A549 (cell line): ENCODE measurements around the gene EFEMP2. TPM values are rescaled to one million over a fixed set of nuclear protein-coding genes. Genes with fewer than 3 reads are reported as not detected.

Experiments used
- ATAC-seq, 2 experiments: fragments of 200-7000 bp in 1 of 2; fragments of >200 bp in 1 of 2; cut with Nextera tagmentation in 1 of 2; cut with Tn5 transposase in 1 of 2; 3 replicates each; pipeline versions ENCODE4 v1.8.0 to v1.9.1; 2018 to 2020; ENCODE audit warnings: mild to moderate bottlenecking in 1 of 2, moderate library complexity in 1 of 2
- CTCF ChIA-PET: fragments of 300-600 bp; sonication (Branson Sonifier 250); formaldehyde crosslinking; extraction: SDS; loops from one replicate; lab custom pipeline; 2021; ENCODE audit warnings: antibody characterized with exemption, inconsistent platforms; lab: Yijun Ruan, JAX
- POLR2A ChIA-PET: fragments of 350-600 bp; formaldehyde crosslinking; extraction: SDS; loops from one replicate; lab custom pipeline; 2021; ENCODE audit warnings: antibody characterized with exemption, inconsistent platforms; lab: Yijun Ruan, JAX
- DNase-seq, 2 experiments: peaks; one replicate each; pipeline versions ENCODE4 v3.0.0 to v3.0.0-alpha.2; 2011 to 2016; ENCODE audit warnings: low read depth in 1 of 2, low spot score in 1 of 2
- FAIRE-seq: peaks from 2 replicates; lab custom pipeline; 2011; peaks lifted over from hg19 to GRCh38; lab: Jason Lieb, UNC
- H3K27ac ChIP-seq, 2 experiments: fragments of >200 bp; sonication (Bioruptor Twin); formaldehyde crosslinking; 3 replicates each; pipeline ENCODE4 v1.5.1; 2016 to 2017
- H3K4me1 ChIP-seq: fragments of >200 bp; sonication (Bioruptor Twin); formaldehyde crosslinking; 3 replicates; pipeline ENCODE4 v1.6.1; 2016
- H3K4me2 ChIP-seq: fragments of >200 bp; sonication (Bioruptor Twin); formaldehyde crosslinking; 3 replicates; pipeline ENCODE4 v1.6.1; 2016
- H3K4me3 ChIP-seq: fragments of >200 bp; sonication (Bioruptor Twin); formaldehyde crosslinking; 3 replicates; pipeline ENCODE4 v1.5.1; 2016
- H3K9me3 ChIP-seq: fragments of >200 bp; sonication (Bioruptor Twin); formaldehyde crosslinking; 3 replicates; pipeline ENCODE4 v1.6.1; 2016
- CBX2 ChIP-seq: fragments of 200-600 bp; sonication (generic); IDR thresholded peaks from 2 replicates; pipeline ENCODE4 v1.6.1; 2016; ENCODE audit warnings: low read depth, mild to moderate bottlenecking, borderline replicate concordance
- CEBPB ChIP-seq, 2 experiments: fragments of >200 bp in 1 of 2; sonication (Bioruptor Twin) in 1 of 2; formaldehyde crosslinking in 1 of 2; IDR thresholded peaks; 2 replicates each; pipeline ENCODE4 v1.6.1; 2012 to 2016
- CHD2 ChIP-seq: fragments of 150-350 bp; IDR thresholded peaks from 2 replicates; pipeline ENCODE4 v1.6.1; 2014; ENCODE audit warnings: low read length; ENCODE audit not compliant: partially characterized antibody
- CHD4 ChIP-seq: fragments of 200-600 bp; sonication (generic); IDR thresholded peaks from 2 replicates; pipeline ENCODE4 v1.6.1; 2016; ENCODE audit warnings: antibody characterized with exemption, mild to moderate bottlenecking, borderline replicate concordance
- EHMT2 ChIP-seq: fragments of 200-600 bp; sonication (generic); IDR thresholded peaks from 2 replicates; pipeline ENCODE4 v1.6.1; 2016; ENCODE audit warnings: antibody characterized with exemption, low read depth, mild to moderate bottlenecking, moderate library complexity
- ESRRA ChIP-seq: fragments of 150-350 bp; IDR thresholded peaks from 2 replicates; pipeline ENCODE4 v1.6.1; 2014; ENCODE audit warnings: mild to moderate bottlenecking, low read length, borderline replicate concordance
- FOXS1 ChIP-seq: fragments of 250-450 bp; sonication (Bioruptor Pico); IDR thresholded peaks from 2 replicates; pipeline ENCODE4 v1.5.0; 2020; ENCODE audit warnings: mild to moderate bottlenecking, moderate library complexity
- HOXB5 ChIP-seq: fragments of 250-450 bp; sonication (Bioruptor Pico); IDR thresholded peaks from 2 replicates; pipeline ENCODE4 v1.5.0; 2020; ENCODE audit warnings: mild to moderate bottlenecking, moderate library complexity
- JUN ChIP-seq, 2 experiments: fragments of >200 bp; sonication (Bioruptor Twin); formaldehyde crosslinking; IDR thresholded peaks; 2 replicates in 1 of 2; 3 replicates in 1 of 2; pipeline ENCODE4 v1.6.1; 2016 to 2017
- KDM1A ChIP-seq: fragments of 200-600 bp; sonication (generic); IDR thresholded peaks from 2 replicates; pipeline ENCODE4 v1.6.1; 2016; ENCODE audit warnings: low read depth, mild to moderate bottlenecking
- MAFK ChIP-seq: fragments of 450-650 bp; IDR thresholded peaks from 2 replicates; pipeline ENCODE4 v1.6.1; 2014; ENCODE audit not compliant: partially characterized antibody
- MYC ChIP-seq: IDR thresholded peaks from 2 replicates; pipeline ENCODE4 v1.6.1; 2012; ENCODE audit warnings: mild to moderate bottlenecking, inconsistent platforms, low read length, improper control_type of control experiment, borderline replicate concordance
- NPAS2 ChIP-seq: fragments of 250-450 bp; sonication (Bioruptor Pico); IDR thresholded peaks from 2 replicates; pipeline ENCODE4 v1.8.0; 2022; ENCODE audit warnings: mild to moderate bottlenecking, moderate library complexity, borderline replicate concordance
- NR3C1 ChIP-seq: fragments of >200 bp; sonication (Bioruptor Twin); formaldehyde crosslinking; IDR thresholded peaks from 3 replicates; pipeline ENCODE4 v1.6.1; 2017
- RAD21 ChIP-seq, 2 experiments: fragments of >200 bp in 1 of 2; sonication (Bioruptor Twin) in 1 of 2; formaldehyde crosslinking in 1 of 2; IDR thresholded peaks in 1 of 2; conservative IDR thresholded peaks in 1 of 2; 2 replicates in 1 of 2; 3 replicates in 1 of 2; pipeline ENCODE4 v1.6.1; 2012 to 2018; ENCODE audit warnings: inconsistent platforms in 1 of 2
- RARB ChIP-seq: fragments of 250-450 bp; sonication (Bioruptor Pico); IDR thresholded peaks from 2 replicates; pipeline ENCODE4 v1.8.0; 2021; ENCODE audit warnings: mild to moderate bottlenecking, moderate library complexity
- RCOR1 ChIP-seq: fragments of 150-350 bp; IDR thresholded peaks from 2 replicates; pipeline ENCODE4 v1.6.1; 2014; ENCODE audit warnings: antibody characterized with exemption, low read length, low read depth
- RFX5 ChIP-seq: fragments of 450-650 bp; IDR thresholded peaks from 2 replicates; pipeline ENCODE4 v1.7.1; 2014; ENCODE audit warnings: antibody characterized with exemption, mild to moderate bottlenecking, moderate library complexity
- RNF2 ChIP-seq: fragments of 200-600 bp; sonication (generic); IDR thresholded peaks from 2 replicates; pipeline ENCODE4 v1.6.1; 2016; ENCODE audit warnings: low read depth, mild to moderate bottlenecking, antibody characterized with exemption, moderate library complexity, borderline replicate concordance
- ZNF302 ChIP-seq: fragments of 250-450 bp; sonication (Bioruptor Pico); IDR thresholded peaks from 2 replicates; pipeline ENCODE4 v1.9.0; 2021; ENCODE audit warnings: inconsistent platforms, mild to moderate bottlenecking, moderate library complexity
- ZSCAN20 ChIP-seq: fragments of 250-450 bp; sonication (Bioruptor Pico); IDR thresholded peaks from 2 replicates; pipeline ENCODE4 v1.8.0; 2022; ENCODE audit warnings: mild to moderate bottlenecking, moderate library complexity
- WGBS: methylation state at CpG from one replicate; pipeline ENCODE4 v1.1.6; 2017; ENCODE audit errors: missing lambda C conversion rate; 5-methylcytosine and 5-hydroxymethylcytosine counted together
- polyA plus RNA-seq, 4 experiments: library from polyadenylated mRNA; depleted of rRNA in 3 of 4; stranded (reverse); fragments of >200 nt; fragmentation: RNase III in 1 of 4; extraction: RNeasy Plus Mini Kit Qiagen cat#74134 plus additional on column Dnase treatment in 1 of 4; gene quantifications; 2 replicates in 3 of 4; 3 replicates in 1 of 4; pipeline ENCODE4 v1.2.3, GENCODE V29; 2011 to 2017
- TF ChIP-seq, protein P1 (sequence below): IDR thresholded peaks from 2 replicates; pipeline ENCODE4 v1.6.1; 2012
- TF ChIP-seq, protein P2 (sequence below): fragments of 250-450 bp; sonication (Bioruptor Pico); IDR thresholded peaks from 2 replicates; pipeline ENCODE4 v1.5.0; 2021; ENCODE audit warnings: mild to moderate bottlenecking, moderate library complexity, borderline replicate concordance
- TF ChIP-seq, protein P3 (sequence below): fragments of 200-600 bp; sonication (generic); IDR thresholded peaks from 2 replicates; pipeline ENCODE4 v1.6.1; 2016; ENCODE audit warnings: antibody characterized with exemption, mild to moderate bottlenecking, moderate library complexity
- TF ChIP-seq, protein P4 (sequence below): IDR thresholded peaks from 2 replicates; pipeline ENCODE4 v1.6.1; 2012; ENCODE audit warnings: low read depth, borderline replicate concordance
- TF ChIP-seq, protein P5 (sequence below): fragments of >200 bp; sonication (Bioruptor Twin); formaldehyde crosslinking; IDR thresholded peaks from 3 replicates; pipeline ENCODE4 v1.6.1; 2016
- TF ChIP-seq, protein P6 (sequence below): fragments of 450-650 bp; IDR thresholded peaks from 2 replicates; pipeline ENCODE4 v1.6.1; 2014; ENCODE audit warnings: antibody characterized with exemption

EFEMP2 gene
- polyA plus RNA-seq, 2 of the 4 experiments (the other 2 are of a cell fraction): 1.3 to 1.4 TPM

DNA sequence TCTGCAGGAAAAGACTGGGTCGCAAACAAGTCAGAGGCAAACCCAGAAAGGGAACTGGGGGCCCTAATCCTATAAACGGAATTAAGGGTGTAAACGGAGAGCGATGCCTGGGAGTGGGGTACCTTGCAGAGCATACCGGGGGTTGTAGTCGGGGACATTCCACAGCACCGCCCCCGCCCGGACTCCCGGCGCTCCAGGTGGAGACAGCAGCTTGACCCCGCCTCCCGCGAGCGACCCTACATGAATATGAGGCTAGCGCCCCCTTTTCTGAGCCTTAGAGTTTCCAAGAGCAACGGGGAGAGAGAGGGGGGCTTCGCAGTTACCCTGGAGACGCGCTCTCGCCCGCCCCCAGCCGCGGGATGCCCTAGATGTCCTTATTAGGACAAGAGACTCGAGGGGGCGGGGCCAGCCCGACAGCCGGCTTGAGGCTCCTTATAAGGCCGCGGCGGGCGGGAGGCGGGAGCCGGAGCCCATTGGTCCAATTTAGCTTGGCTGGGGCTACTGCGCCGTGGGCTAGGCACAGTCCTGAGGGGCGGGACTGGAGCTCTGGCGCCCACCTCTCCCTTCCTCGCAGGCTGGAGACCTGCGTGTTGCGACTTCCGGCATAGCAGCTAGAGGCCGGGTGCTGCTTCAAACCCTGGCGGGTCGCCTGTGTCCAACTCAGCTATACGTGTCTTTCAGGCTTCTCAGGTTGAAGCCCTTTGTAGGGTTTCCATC lies 13.3 kb downstream of the EFEMP2 start:
- FAIRE-seq: no peak
- peaks cover 30% of the 10 kb centered on the region for H3K4me1 ChIP-seq
- WGBS: under 1% methylated on average over 40 of the region's 46 CpGs
- TF ChIP-seq ESRRA (no peak), EHMT2 (no peak), CEBPB (IDR thresholded peaks at IDR 0.05) (no peak), KDM1A (no peak), RAD21 (conservative IDR thresholded peaks at IDR 0.05 in 1 of 2, IDR thresholded peaks at IDR 0.05 in 1 of 2) (no peak), HOXB5 (CRISPR knock-in tag) (no peak), RCOR1 (no peak), CHD4 (no peak), FOXS1 (no peak), MYC (0 out of 2 replicates have a peak, but pooled peaks have one; percentile 13), RFX5 (0 out of 2 replicates have a peak, but pooled peaks have one; percentile 32), RARB (no peak), CBX2 (no peak), MAFK (no peak), NPAS2 (CRISPR knock-in tag) (no peak), ZSCAN20 (CRISPR knock-in tag) (no peak), CHD2 (no peak), RNF2 (no peak), ZNF302 (CRISPR knock-in tag) (no peak), JUN (IDR thresholded peaks at IDR 0.05) (peak in 1 of 2 experiments; percentile 45; a peak in 1 of 5 replicates), NR3C1 (no peak)
- TF ChIP-seq, protein P1, sequence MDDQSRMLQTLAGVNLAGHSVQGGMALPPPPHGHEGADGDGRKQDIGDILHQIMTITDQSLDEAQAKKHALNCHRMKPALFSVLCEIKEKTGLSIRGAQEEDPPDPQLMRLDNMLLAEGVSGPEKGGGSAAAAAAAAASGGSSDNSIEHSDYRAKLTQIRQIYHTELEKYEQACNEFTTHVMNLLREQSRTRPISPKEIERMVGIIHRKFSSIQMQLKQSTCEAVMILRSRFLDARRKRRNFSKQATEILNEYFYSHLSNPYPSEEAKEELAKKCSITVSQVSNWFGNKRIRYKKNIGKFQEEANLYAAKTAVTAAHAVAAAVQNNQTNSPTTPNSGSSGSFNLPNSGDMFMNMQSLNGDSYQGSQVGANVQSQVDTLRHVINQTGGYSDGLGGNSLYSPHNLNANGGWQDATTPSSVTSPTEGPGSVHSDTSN: no peak
- TF ChIP-seq, protein P2, sequence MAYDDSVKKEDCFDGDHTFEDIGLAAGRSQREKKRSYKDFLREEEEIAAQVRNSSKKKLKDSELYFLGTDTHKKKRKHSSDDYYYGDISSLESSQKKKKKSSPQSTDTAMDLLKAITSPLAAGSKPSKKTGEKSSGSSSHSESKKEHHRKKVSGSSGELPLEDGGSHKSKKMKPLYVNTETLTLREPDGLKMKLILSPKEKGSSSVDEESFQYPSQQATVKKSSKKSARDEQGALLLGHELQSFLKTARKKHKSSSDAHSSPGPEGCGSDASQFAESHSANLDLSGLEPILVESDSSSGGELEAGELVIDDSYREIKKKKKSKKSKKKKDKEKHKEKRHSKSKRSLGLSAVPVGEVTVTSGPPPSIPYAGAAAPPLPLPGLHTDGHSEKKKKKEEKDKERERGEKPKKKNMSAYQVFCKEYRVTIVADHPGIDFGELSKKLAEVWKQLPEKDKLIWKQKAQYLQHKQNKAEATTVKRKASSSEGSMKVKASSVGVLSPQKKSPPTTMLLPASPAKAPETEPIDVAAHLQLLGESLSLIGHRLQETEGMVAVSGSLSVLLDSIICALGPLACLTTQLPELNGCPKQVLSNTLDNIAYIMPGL (CRISPR knock-in tag): no peak
- TF ChIP-seq, protein P3, sequence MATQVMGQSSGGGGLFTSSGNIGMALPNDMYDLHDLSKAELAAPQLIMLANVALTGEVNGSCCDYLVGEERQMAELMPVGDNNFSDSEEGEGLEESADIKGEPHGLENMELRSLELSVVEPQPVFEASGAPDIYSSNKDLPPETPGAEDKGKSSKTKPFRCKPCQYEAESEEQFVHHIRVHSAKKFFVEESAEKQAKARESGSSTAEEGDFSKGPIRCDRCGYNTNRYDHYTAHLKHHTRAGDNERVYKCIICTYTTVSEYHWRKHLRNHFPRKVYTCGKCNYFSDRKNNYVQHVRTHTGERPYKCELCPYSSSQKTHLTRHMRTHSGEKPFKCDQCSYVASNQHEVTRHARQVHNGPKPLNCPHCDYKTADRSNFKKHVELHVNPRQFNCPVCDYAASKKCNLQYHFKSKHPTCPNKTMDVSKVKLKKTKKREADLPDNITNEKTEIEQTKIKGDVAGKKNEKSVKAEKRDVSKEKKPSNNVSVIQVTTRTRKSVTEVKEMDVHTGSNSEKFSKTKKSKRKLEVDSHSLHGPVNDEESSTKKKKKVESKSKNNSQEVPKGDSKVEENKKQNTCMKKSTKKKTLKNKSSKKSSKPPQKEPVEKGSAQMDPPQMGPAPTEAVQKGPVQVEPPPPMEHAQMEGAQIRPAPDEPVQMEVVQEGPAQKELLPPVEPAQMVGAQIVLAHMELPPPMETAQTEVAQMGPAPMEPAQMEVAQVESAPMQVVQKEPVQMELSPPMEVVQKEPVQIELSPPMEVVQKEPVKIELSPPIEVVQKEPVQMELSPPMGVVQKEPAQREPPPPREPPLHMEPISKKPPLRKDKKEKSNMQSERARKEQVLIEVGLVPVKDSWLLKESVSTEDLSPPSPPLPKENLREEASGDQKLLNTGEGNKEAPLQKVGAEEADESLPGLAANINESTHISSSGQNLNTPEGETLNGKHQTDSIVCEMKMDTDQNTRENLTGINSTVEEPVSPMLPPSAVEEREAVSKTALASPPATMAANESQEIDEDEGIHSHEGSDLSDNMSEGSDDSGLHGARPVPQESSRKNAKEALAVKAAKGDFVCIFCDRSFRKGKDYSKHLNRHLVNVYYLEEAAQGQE: no peak
- TF ChIP-seq, protein P4, sequence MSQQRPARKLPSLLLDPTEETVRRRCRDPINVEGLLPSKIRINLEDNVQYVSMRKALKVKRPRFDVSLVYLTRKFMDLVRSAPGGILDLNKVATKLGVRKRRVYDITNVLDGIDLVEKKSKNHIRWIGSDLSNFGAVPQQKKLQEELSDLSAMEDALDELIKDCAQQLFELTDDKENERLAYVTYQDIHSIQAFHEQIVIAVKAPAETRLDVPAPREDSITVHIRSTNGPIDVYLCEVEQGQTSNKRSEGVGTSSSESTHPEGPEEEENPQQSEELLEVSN: 0 out of 2 replicates have a peak, but pooled peaks have one; percentile 38
- TF ChIP-seq, protein P5, sequence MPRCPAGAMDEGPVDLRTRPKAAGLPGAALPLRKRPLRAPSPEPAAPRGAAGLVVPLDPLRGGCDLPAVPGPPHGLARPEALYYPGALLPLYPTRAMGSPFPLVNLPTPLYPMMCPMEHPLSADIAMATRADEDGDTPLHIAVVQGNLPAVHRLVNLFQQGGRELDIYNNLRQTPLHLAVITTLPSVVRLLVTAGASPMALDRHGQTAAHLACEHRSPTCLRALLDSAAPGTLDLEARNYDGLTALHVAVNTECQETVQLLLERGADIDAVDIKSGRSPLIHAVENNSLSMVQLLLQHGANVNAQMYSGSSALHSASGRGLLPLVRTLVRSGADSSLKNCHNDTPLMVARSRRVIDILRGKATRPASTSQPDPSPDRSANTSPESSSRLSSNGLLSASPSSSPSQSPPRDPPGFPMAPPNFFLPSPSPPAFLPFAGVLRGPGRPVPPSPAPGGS: peak; percentile 81; the same call in 2 of the 3 replicates
- TF ChIP-seq, protein P6, sequence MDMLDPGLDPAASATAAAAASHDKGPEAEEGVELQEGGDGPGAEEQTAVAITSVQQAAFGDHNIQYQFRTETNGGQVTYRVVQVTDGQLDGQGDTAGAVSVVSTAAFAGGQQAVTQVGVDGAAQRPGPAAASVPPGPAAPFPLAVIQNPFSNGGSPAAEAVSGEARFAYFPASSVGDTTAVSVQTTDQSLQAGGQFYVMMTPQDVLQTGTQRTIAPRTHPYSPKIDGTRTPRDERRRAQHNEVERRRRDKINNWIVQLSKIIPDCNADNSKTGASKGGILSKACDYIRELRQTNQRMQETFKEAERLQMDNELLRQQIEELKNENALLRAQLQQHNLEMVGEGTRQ: no peak

More for the DNA sequence above, 13.3 kb downstream of the EFEMP2 start:
- ChIA-PET CTCF (interaction anchor here (0.7 to 7.6 kb wide), 43 partner anchors 8 to 420 kb away, joined by 3 to 195 read pairs (median 4); partner anchors contain the start of genes AP5B1, CCDC85B, CTSW and EFEMP2), POLR2A (interaction anchor here (0.5 to 3.4 kb wide), 17 partner anchors 10 to 244 kb away, joined by 3 to 36 read pairs (median 8); partner anchors contain the start of genes AP5B1, CCDC85B, FIBP and KAT5)
- peak; percentile 57 to 82 for ATAC-seq
- Histone ChIP-seq H3K9me3 (no peaks in the 10 kb centered on the region), H3K4me3 (peak overlapping the region; percentile 70), H3K27ac (peak overlapping the region; percentile 88 to 96), H3K4me2 (peak overlapping the region; percentile 87)
- DNase-seq: peak; percentile 97 to 99
